ENCODE measurements around the gene GALNS.

- TF ChIP-seq POLR2A (IDR thresholded peaks at IDR 0.05): no peak
- no peak for TF ChIP-seq CTCF (IDR thresholded peaks at IDR 0.05)
- no peak for TF ChIP-seq EP300 (IDR thresholded peaks at IDR 0.05; ENCODE audit: low read depth)
- no peak for TF ChIP-seq POLR2AphosphoS5 (IDR thresholded peaks at IDR 0.05)
Measured at GRCh38 chr16:88840600-88841215, 16.0 kb downstream of the GALNS start.
